Cardiac fibroblast (primary cell): Measurements from ENCODE around the gene KIF16B.
"Not testable (repeated sequence)": the region's sequence is repeated elsewhere in the genome, so short reads cannot be mapped to it uniquely, and the experiment has no call there.

Source experiments
- DNase-seq, 2 donors: peaks; one replicate each; pipeline versions ENCODE4 v3.0.0 to v3.0.0-alpha.2; 2010; ENCODE audit warnings: low read depth in 2 of 2
- H3K4me3 ChIP-seq, 2 donors: replicated peaks in 1 of 2; 1 replicate in 1 of 2; 2 replicates in 1 of 2; pipeline ENCODE4 v1.5.1; 2011; ENCODE audit warnings: low read depth in 2 of 2, low read length in 2 of 2, mild to moderate bottlenecking in 2 of 2, moderate library complexity in 1 of 2
- TF ChIP-seq, protein P1 (sequence below): IDR thresholded peaks from one replicate; pipeline ENCODE4 v1.5.1; 2011; ENCODE audit warnings: low read depth, mild to moderate bottlenecking, low read length, inconsistent platforms

The KIF16B gene

DNA sequence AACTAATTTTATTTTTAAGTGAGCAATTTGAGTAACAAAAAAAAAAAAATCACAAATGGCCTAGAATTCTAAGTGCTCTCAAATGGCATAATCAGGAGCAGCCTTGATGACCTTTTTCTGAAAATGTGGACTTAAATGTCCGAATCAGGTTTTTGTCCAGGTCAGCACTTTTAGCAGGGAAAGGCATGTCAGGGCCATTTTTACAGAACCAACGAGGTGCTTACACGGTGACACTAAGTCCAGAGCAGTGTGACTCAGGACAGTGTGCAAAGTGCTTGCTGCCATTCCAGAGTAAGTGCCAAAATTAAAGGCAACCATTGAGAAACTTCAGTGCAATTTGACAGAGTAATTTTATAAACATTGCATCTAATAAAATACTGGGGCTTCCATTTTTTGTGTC is 127.8 kb downstream of the KIF16B start:
- TF ChIP-seq, protein P1, sequence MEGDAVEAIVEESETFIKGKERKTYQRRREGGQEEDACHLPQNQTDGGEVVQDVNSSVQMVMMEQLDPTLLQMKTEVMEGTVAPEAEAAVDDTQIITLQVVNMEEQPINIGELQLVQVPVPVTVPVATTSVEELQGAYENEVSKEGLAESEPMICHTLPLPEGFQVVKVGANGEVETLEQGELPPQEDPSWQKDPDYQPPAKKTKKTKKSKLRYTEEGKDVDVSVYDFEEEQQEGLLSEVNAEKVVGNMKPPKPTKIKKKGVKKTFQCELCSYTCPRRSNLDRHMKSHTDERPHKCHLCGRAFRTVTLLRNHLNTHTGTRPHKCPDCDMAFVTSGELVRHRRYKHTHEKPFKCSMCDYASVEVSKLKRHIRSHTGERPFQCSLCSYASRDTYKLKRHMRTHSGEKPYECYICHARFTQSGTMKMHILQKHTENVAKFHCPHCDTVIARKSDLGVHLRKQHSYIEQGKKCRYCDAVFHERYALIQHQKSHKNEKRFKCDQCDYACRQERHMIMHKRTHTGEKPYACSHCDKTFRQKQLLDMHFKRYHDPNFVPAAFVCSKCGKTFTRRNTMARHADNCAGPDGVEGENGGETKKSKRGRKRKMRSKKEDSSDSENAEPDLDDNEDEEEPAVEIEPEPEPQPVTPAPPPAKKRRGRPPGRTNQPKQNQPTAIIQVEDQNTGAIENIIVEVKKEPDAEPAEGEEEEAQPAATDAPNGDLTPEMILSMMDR, result no peak
- DNase-seq, result no peak
- H3K4me3 ChIP-seq, result no peak overlapping the region

DNA sequence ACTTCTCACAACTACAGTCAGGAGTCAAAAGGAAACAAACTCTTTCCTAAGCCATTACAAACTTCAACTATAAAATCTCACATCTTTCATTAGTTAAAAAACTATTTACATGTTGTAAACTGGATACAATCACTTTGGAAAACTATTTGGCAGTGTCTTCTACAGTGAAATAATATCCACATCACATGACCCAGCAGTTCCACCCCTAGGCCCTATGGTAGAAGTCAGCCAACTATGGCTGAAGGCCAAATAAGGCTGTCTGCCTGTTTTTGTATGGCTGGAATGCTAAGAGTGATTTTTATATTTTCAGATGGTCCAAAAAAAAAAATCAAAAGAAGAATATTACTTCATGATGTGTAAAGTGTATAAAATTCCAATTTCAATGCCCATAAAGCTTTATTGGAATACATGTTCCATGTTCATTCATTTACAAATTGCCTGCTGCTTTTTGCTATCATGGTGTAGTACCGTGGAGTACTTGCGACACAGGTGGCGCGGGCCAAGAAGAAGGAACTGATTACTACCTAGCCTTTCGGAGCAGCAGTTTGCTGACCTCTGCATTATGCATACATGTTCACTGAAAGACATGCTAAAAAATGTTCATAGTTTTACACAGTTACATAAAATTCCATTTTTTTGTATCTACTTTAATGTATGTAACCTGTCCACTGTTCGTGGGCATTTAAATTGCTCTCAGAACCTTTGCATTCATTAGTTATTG is 129.0 kb downstream of the KIF16B start:
- TF ChIP-seq, protein P1, result no peak
- DNase-seq, result peak; percentile 5 to 56
- no peak overlapping the region for H3K4me3 ChIP-seq

DNA sequence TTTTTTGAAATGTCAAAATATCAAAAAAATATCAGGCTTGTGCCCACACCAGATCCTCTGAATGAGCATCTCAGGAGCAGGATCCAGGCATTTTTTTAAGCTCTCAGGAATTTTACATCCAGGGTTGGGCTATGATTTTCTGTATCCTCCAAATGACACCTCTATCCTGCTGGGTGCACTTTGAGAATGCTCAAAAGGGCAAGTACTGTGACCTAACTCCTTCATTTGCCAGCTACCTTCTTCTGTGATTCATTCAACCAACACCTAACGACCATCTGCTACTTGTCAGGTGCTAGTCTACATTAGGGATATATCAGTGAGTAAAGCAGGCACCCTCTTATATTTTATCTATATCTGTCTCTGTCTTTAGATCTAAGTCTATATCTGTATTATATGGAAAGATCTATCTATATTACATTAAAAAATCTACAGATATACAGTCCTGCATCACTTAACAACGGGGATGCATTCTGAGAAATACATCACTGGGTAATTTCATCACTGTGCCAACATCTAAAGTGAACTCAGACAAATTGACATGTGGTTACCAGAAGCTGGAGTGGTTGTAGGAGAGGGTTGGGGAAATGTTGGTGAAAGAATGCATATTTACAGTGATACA is 131.6 kb downstream of the KIF16B start:
- no peak overlapping the region for H3K4me3 ChIP-seq
- no peak for DNase-seq
- TF ChIP-seq, protein P1, result no peak

DNA sequence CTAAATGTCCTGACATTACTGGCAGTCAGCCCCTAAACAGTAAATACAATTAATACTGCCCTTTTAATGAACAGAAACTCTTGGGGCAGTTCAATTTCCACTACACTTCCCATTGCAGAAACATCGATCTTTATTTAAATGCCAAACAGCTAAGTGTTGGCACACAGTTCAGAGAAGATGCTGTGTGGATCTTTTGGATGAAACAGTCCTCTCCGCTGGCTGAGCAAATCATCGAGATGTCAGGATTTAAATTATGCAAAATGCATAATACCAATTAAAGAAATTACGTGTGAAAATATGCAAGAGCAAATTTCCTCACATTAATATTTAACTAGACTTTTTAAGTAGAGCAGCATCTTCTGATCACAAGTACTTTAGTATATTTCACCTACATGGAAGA is 132.6 kb downstream of the KIF16B start:
- TF ChIP-seq, protein P1, result no peak
- no peak overlapping the region for H3K4me3 ChIP-seq

DNA sequence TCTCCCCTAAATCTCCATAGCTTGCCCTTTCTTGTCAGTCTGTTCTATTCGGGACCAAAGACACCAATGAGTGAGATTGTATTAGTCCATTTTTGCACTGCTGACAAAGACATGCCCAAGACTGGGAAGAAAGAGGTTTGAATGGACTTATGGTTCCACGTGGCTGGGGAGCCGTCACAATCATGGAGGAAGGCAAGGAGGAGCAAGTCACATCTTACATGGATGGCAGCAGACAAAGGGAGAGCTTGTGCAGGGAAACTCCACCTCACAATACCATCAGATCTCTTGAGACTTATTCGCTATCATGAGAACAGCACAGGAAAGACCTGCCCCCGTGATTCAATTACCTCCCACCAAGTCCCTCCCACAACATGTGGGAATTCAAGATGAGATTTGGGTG is 133.7 kb downstream of the KIF16B start:
- H3K4me3 ChIP-seq, DNase-seq: not testable (repeated sequence)

More for the DNA sequence above, 132.6 kb downstream of the KIF16B start:
- no peak for DNase-seq

DNA sequence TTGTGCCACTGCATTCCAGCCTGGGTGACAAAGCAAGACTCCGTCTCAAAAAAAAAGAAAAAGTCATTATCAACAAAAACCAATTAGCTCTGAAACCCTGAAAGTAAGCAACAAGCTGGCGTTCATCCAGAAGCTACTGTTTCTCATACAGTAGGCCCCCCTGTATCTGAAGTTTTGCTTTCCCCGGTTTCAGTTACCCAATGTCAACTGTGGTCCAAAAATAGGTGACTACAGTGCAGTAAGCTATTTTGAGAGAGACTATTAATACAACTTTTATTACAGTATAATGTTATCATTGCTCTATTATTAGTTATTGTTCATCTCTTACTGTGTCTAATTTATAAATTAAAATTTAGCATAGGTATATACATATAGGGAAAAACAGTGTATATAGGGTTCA is 135.1 kb downstream of the KIF16B start:
- no peak for DNase-seq
- TF ChIP-seq, protein P1, result no peak
- no peak overlapping the region for H3K4me3 ChIP-seq

DNA sequence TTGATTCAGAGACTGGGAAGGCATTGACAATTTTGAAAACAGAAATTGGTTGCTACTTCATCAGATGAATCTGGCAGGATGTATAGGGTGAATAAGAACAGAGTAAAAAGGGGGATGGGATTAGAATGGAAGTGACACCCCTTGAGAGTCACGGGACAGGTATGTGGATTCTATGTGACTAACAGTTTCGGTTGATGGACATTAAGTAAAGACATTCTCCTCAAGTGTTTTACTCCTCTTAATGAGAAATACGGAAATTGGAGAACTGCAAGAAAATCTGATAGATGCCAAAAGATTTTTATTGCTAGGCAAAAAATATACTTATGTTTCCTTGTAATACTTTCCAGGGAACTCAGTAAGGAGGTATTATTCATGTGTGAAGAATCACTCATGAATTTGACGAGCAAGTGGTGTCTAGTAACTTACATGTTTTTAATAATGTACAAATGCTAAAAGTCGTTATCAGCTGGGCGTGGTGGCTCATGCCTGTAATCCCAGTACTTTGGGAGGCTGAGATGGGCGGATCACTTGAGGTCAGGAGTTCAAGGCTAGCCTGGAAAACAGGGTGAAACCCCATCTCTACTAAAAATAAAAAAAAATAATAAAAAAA is 135.8 kb downstream of the KIF16B start:
- no peak overlapping the region for H3K4me3 ChIP-seq
- TF ChIP-seq, protein P1, result no peak
- no peak for DNase-seq
